HG03571 (cell line): Measurements from ENCODE around the gene CACNG4.
"Not testable (repeated sequence)": the region's sequence is repeated elsewhere in the genome, so short reads cannot be mapped to it uniquely, and the experiment has no call there.

ENCODE experiments used
- ATAC-seq: cut with Tn5 transposase; IDR thresholded peaks from one replicate; pipeline ENCODE4 v1.9.1; 2021; ENCODE audit not compliant: unreplicated experiment

CACNG4 gene

GRCh38 chr17:67040652-67041051 is 76.1 kb downstream of the CACNG4 start:
- no peak for ATAC-seq

GRCh38 chr17:67041119-67041518 is 76.6 kb downstream of the CACNG4 start:
- not testable (repeated sequence) for ATAC-seq

GRCh38 chr17:67041531-67041930 is 77.0 kb downstream of the CACNG4 start:
- ATAC-seq = no peak

GRCh38 chr17:67041941-67042899 is 77.7 kb downstream of the CACNG4 start:
- ATAC-seq = no peak

- ATAC-seq = no peak
Observed at GRCh38 chr17:67043283-67043682, 78.8 kb downstream of the CACNG4 start.

GRCh38 chr17:67044016-67044772 is 79.7 kb downstream of the CACNG4 start, which contains the start of gene CACNG1:
Gene CACNG1, plus strand, starts transcription at chr17:67044554. Its CDS starts 107 bp downstream, at chr17:67044661.
- ATAC-seq = no peak

GRCh38 chr17:67044940-67045339 is 80.4 kb downstream of the CACNG4 start:
- ATAC-seq = no peak

GRCh38 chr17:67046398-67046797 is 81.9 kb downstream of the CACNG4 start:
- no peak for ATAC-seq

GRCh38 chr17:67047382-67047781 is 82.9 kb downstream of the CACNG4 start:
- no peak for ATAC-seq

GRCh38 chr17:67049025-67049739 is 84.7 kb downstream of the CACNG4 start:
- ATAC-seq = no peak

- no peak for ATAC-seq
Observed at GRCh38 chr17:67050066-67050465, 85.6 kb downstream of the CACNG4 start.

- ATAC-seq = no peak
Observed at GRCh38 chr17:67050471-67051154, 86.1 kb downstream of the CACNG4 start.

GRCh38 chr17:67051155-67051538 is 86.6 kb downstream of the CACNG4 start:
- ATAC-seq = no peak

- ATAC-seq = no peak
Observed at GRCh38 chr17:67051837-67052236, 87.3 kb downstream of the CACNG4 start.

GRCh38 chr17:67052720-67053437 is 88.4 kb downstream of the CACNG4 start:
- no peak for ATAC-seq

- no peak for ATAC-seq
Observed at GRCh38 chr17:67053438-67054000, 89.0 kb downstream of the CACNG4 start.

- ATAC-seq = no peak
Observed at GRCh38 chr17:67054011-67054591, 89.6 kb downstream of the CACNG4 start.

- no peak for ATAC-seq
Observed at GRCh38 chr17:67054608-67055007, 90.1 kb downstream of the CACNG4 start.

- no peak for ATAC-seq
Observed at GRCh38 chr17:67055041-67055443, 90.5 kb downstream of the CACNG4 start.
